Type B pancreatic cell (in vitro differentiated cells): ENCODE results near the gene PGAM5. TPM values are rescaled to one million over a fixed set of nuclear protein-coding genes. Genes with fewer than 3 reads are reported as not detected.

ENCODE experiments used
- DNase-seq: peaks from one replicate; pipeline ENCODE4 v3.0.0; 2021; ENCODE audit warnings: mixed read lengths; ENCODE audit not compliant: unreplicated experiment; ENCODE audit errors: extremely low spot score
- H3K27ac Mint-ChIP-seq: 2 replicates; pipeline ENCODE4 v1.8.0; 2021; ENCODE audit warnings: mild to moderate bottlenecking, mixed read lengths
- H3K27me3 Mint-ChIP-seq: 2 replicates; pipeline ENCODE4 v1.8.0; 2021; ENCODE audit warnings: mixed read lengths
- H3K36me3 Mint-ChIP-seq: 2 replicates; pipeline ENCODE4 v1.8.0; 2021; ENCODE audit warnings: mixed read lengths
- H3K4me1 Mint-ChIP-seq: one replicate; pipeline ENCODE4 v1.8.0; 2021; ENCODE audit warnings: mixed read lengths; ENCODE audit not compliant: unreplicated experiment
- H3K4me3 Mint-ChIP-seq: 2 replicates; pipeline ENCODE4 v1.8.0; 2021; ENCODE audit warnings: mild to moderate bottlenecking, mixed read lengths
- H3K9me3 Mint-ChIP-seq: 2 replicates; pipeline ENCODE4 v1.8.0; 2021; ENCODE audit warnings: mixed read lengths
- total RNA-seq: library from RNA; stranded (reverse); gene quantifications from 2 replicates; pipeline ENCODE4 v1.2.1, GENCODE V29; 2021; ENCODE audit warnings: low replicate concordance
- TF ChIP-seq, protein P1 (sequence below): fragments of 200-600 bp; sonication (generic); conservative IDR thresholded peaks from 2 replicates; pipeline ENCODE4 v1.5.0; 2021; ENCODE audit warnings: antibody characterized with exemption, mild to moderate bottlenecking

PGAM5 gene
- total RNA-seq, 1 donor from 2014 or later = 41.0 TPM

DNA sequence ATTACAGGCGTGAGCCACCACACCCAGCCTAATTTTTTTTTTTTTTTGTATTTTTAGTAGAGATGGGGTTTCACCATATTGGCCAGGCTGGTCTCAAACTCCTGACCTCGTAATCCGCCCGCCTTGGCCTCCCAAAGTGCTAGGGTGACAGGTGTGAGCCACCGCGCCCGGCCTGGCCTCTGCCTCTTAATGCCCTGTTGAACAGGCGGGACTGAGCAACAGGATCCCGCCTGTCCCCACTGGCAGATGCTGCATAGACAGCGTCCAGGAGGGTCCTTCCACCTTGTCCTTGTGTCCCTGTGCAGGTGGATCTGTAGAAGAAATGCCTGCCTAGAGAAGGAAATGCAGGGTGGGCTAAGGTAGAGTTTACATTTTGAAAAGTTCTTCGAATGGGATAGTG lies 5.7 kb downstream of the PGAM5 start:
- Mint-ChIP-seq H3K27ac (no peak overlapping the region), H3K27me3 (no peaks in the 10 kb centered on the region), H3K9me3 (no peaks in the 10 kb centered on the region), H3K4me3 (no peak overlapping the region), H3K4me1 (no peaks in the 10 kb centered on the region), H3K36me3 (peaks cover 3% of the 10 kb centered on the region)
- DNase-seq = no peak
- TF ChIP-seq, protein P1, sequence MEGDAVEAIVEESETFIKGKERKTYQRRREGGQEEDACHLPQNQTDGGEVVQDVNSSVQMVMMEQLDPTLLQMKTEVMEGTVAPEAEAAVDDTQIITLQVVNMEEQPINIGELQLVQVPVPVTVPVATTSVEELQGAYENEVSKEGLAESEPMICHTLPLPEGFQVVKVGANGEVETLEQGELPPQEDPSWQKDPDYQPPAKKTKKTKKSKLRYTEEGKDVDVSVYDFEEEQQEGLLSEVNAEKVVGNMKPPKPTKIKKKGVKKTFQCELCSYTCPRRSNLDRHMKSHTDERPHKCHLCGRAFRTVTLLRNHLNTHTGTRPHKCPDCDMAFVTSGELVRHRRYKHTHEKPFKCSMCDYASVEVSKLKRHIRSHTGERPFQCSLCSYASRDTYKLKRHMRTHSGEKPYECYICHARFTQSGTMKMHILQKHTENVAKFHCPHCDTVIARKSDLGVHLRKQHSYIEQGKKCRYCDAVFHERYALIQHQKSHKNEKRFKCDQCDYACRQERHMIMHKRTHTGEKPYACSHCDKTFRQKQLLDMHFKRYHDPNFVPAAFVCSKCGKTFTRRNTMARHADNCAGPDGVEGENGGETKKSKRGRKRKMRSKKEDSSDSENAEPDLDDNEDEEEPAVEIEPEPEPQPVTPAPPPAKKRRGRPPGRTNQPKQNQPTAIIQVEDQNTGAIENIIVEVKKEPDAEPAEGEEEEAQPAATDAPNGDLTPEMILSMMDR = no peak

DNA sequence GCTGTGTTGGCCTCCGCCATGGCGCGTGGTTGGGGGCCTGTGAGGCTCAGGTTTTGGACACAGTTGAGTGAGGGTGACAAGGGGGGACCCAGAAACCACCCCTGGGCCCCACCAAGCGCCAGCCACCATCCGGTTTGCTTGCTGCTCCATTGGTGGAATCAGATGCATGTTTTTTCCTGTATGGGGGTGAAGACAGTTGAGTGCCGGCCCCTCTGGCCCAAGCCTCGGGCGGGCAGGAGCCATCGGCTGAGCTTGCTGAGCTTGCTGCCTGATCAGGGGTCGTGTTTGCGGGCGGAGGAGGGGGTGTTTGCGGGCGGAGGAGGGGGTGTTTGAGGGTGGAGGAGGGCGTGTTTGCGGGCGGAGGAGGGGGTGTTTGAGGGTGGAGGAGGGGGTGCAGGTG lies 6.4 kb downstream of the PGAM5 start:
- Mint-ChIP-seq H3K4me3 (no peak overlapping the region), H3K4me1 (no peaks in the 10 kb centered on the region), H3K36me3 (peaks cover 3% of the 10 kb centered on the region), H3K9me3 (no peaks in the 10 kb centered on the region), H3K27me3 (no peaks in the 10 kb centered on the region), H3K27ac (no peak overlapping the region)
- no peak for DNase-seq
- TF ChIP-seq, protein P1 = no peak

DNA sequence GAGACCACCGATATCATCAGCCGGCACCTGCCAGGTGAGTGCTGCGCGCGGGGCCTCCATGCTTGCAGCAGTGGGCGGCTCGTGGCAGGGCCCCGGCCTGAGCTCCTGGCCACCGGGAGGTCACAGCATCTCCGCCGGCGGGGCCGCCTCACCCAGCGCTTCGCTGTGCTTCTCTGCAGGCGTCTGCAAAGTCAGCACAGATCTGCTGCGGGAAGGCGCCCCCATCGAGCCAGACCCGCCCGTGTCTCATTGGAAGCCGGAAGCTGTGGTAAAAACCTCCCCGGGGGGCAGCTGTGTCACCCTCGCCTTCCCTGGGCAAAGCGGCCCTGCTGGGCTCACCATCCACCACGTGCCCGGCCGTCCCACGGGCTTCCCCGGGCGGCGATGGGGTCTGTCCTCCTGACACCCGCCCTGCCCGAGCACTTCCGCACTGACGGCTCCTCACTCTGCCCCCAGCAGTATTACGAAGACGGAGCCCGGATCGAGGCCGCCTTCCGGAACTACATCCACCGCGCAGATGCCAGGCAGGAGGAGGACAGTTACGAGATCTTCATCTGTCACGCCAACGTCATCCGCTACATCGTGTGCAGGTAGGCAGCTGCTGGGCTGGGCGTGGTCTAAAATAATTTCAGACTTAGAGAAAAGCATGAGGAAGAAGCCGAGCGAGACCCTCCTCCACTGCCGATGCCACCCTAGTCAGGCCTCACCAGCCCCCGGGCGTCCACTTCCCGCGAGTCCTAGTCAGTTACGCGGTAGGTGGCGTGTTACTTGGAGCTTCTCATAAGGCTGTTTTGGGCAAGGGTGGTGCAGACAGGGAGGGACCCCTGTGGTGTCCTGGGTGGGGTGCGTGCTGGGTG lies 7.1 kb downstream of the PGAM5 start:
- Mint-ChIP-seq H3K36me3 (peaks cover 3% of the 10 kb centered on the region), H3K27me3 (no peaks in the 10 kb centered on the region), H3K4me3 (no peak overlapping the region), H3K9me3 (no peaks in the 10 kb centered on the region), H3K4me1 (no peaks in the 10 kb centered on the region), H3K27ac (no peak overlapping the region)
- DNase-seq = no peak
- TF ChIP-seq, protein P1 = no peak

DNA sequence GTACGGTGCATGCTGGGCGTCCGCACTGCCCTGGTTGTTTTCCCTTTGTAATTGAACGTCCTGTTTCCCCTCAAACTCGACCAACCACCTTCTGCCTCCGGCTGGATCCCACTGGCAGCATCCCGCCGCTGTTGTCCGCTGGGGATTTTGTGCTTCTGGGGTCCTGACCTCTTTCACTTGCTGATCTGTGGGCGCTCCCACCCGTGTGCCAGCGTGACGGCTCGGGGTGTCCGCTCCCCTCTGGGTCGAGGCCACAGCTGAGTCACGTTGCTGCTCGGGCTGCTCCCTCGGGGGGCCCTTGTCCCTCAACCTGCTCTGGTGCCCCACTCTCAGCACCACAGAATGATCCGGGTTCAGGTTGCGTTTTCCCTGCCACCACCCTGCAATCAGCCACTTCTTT lies 8.0 kb downstream of the PGAM5 start:
- Mint-ChIP-seq H3K27me3 (no peaks in the 10 kb centered on the region), H3K9me3 (no peaks in the 10 kb centered on the region), H3K27ac (no peak overlapping the region), H3K4me1 (no peaks in the 10 kb centered on the region), H3K36me3 (peaks cover 3% of the 10 kb centered on the region), H3K4me3 (no peak overlapping the region)
- TF ChIP-seq, protein P1 = no peak
- no peak for DNase-seq

DNA sequence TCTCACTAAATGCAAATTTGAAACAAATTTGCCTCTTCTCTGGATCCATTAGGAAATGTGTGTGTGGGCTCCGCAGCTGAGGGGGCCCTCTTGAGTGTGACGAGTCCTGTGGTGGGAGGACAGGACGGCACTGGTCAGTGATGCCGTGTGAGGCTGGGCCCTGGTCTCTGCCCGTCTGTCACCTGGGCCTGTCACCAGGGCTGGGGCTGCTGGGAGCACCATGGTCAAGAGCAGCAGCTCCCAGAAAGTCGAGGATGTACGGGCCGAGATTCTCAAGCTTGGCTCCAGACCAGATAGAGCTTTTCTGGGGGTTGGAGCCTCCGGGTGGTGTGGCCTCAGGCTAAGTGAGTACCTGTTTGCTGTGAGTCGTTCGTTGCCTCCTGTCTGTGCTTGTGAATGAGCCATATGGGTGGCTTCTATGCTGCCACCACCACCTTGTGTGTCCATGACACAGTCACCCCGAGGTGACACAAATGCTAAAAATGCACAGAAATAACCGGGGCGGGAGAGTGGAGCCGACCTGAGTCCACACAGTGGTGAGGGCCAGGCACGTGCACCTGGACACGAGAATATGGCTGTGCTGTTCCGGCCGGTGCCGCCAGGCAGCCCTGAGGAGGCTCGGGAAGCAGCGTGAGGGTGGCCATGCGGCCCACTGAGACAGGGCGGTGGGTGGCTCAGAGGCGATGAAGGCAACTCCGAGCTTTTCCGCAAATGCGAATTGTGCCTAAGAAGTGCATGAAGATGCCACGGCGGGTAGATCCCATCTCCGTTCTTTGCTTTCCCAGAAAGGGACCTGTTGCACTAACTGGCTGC lies 8.7 kb downstream of the PGAM5 start:
- no peak for DNase-seq
- TF ChIP-seq, protein P1 = no peak
- H3K27me3 Mint-ChIP-seq = no peaks in the 10 kb centered on the region
- peaks cover 3% of the 10 kb centered on the region for H3K36me3 Mint-ChIP-seq
- no peak overlapping the region for H3K4me3 Mint-ChIP-seq
- H3K27ac Mint-ChIP-seq = no peak overlapping the region
- H3K4me1 Mint-ChIP-seq = no peaks in the 10 kb centered on the region
- H3K9me3 Mint-ChIP-seq = no peaks in the 10 kb centered on the region
